ENCODE data around the gene PPIL3.

PPIL3 gene

DNA sequence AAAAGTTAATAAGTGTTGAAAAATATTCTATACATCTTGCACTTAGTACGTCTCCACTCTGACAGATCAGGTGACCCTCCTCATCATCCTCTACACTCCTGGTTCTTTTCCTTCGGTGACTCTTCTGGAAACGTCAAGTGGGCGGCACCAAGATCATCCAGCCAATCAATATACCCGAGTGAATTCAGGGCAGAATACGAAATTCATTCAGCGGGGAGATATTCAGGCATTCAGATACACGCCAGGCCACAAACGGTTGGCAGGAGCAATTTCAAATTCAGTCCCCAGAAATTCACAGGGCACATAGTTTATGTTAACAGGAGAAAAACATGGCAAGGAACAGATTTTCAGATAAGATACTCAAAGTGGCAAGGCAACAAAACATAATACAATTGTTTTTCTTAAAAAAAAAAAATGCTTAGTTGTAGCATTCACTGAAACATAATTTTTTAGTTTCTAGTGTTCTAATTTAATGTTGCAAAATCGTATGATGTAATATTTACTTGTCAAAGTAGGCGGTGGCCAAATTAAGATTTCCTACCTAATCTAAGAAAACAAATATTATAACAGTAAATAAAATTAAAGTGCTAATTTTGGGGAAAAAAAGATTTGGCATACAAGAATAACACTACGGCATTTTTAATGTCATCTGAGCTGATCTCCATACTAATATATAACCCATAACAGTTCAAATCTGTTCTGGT lies 28.6 kb downstream of the PPIL3 start:
- DNase-seq (ENCODE audit: low spot score): peak; percentile 22

DNA sequence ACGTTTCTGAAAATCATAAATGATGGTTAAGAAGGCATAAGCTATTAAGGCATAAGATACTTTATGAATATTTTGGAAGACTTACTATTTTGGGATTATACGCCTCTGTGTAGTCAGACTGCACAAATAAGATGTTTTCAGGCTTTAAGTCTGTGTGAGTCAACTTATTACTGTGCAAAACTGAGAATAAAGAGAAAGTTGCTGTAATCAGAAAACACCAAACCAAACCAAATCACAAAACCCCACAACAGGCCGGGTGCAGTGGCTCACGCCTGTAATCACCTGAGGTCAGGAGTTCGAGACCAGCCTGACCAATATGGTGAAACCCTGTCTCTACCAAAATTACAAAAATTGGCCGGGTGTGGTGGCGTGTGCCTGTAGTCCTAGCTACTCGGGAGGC lies 32.1 kb downstream of the PPIL3 start:
- no peak for DNase-seq (ENCODE audit: low spot score)

DNA sequence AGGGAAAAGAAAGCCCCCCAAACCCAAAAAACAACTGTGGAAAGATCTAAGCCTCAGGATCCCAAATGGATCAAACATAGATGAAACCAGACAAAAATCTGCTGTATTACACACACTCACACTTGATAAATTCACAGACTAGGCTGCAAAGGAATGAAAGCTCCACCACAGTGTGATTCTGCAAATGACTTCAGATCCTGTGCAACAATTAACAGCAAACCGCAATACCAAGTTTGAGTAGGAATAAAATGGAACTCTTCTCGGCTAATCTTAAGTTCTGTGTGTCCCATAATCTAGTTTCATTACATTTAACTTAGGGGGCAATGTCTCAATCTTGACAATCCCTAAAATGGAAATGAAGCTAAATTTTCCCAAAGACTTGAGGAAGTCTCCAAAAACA lies 36.3 kb downstream of the PPIL3 start:
- DNase-seq (ENCODE audit: low spot score): no peak

DNA sequence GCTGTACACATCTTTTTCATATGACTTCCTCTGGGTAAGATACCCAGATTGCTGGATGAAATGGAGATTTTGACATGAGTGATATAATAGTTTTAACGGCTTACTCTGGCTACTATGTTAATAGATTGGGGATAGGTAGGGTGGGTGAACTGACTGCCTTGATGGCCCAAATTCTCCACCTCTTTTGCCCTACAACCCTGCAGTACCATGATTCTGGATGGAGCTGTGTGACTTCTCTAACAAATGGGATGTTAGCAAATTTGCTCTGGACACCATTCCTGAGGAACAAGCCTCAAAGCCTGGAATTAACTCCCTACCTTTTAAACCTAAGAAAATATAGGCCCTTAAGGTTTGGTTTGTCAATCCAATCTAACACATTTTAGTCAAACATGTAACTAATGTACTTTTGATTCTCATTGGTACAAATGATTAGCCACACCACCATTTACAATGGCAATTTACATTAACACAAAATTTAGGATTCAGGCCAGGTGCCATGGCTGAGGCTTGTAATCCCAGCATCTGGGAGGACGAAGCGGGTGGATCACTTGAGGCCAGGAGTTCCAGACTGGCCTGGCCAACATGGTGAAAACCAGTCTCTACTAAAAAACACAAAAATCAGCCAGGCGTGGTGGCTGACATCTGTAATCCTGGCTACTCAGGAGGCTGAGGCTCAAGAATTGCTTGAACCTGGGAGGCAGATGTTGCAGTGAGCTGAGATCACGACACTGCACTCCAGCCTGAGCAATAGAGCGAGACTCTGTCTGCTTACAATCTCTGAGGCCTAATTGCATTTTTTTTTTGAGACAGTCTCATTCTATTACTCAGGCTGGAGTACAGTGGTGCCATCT lies 37.3 kb downstream of the PPIL3 start:
- no peak for DNase-seq (ENCODE audit: low spot score)

DNA sequence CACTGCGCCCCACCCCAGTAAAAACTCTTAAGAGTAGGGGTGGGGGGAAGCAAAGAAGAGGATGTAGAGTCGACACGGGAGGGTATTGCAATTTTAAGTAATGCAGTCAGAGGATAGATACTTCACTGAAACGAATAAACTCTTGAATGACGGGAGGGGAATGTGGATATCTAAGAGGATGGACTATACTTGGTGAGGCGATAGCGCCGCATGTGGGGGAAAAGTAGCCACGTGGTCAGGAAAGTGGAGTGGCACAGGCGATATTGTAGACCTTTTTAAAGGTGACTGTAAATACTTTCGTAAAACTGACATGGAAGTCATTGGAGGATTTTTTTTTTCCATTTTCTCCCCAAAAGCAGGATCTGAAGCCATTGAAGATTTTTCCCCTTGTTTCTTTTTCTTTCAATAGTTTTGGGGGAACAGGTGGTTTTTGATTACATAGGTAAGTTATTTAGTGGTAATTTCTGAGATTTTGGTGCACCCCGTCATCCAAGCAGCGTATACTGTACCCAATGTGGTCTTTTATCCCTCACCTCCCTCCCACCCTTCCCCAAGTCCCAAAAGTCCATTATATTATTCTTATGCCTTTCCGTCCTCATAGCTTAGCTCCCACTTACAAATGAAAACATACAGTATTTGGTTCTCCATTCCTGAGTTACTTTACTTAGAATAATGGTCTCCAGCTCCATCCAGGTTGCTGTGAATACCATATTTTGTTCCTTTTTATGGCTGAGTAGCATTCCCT lies 38.2 kb downstream of the PPIL3 start:
- no peak for DNase-seq (ENCODE audit: low spot score)

DNA sequence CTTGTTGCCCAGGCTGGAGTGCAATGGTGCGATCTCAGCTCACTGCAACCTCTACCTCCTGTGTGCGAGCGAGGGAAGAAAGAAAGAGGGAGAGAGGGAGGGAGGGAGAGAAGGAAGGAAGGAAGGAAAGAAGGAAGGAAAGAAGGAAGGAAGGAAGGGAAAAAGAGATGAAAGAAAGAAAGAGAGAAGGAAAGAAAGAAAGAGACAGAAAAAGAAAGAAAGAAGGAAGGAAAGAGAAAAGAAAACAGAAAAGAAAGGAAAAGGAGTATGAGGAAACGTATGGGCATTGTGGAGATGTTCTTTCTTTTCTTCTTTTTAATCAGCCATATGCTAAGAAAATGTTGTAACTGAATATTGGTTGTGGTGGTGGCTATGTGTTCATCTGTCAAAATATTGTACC lies 40.9 kb downstream of the PPIL3 start:
- DNase-seq (ENCODE audit: low spot score): no peak

DNA sequence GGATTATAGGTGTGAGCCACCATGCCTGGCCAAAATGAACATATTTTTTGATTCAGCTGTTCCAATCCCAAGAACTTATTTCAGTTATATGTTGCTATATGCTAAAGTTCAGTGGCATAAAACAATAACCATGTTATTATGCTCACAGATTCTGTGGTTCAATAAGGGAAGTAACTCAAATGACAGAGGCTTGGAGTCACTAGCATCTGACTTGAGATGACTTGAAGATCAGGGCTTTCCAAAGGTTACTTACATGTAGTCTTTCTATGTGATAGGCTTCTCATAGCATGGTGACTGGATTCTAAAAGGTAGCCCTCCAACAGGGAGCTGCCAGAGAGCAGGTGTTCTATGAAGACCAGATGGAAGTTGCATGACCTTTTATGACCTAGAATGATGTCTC lies 41.6 kb downstream of the PPIL3 start:
- no peak for DNase-seq (ENCODE audit: low spot score)

DNA sequence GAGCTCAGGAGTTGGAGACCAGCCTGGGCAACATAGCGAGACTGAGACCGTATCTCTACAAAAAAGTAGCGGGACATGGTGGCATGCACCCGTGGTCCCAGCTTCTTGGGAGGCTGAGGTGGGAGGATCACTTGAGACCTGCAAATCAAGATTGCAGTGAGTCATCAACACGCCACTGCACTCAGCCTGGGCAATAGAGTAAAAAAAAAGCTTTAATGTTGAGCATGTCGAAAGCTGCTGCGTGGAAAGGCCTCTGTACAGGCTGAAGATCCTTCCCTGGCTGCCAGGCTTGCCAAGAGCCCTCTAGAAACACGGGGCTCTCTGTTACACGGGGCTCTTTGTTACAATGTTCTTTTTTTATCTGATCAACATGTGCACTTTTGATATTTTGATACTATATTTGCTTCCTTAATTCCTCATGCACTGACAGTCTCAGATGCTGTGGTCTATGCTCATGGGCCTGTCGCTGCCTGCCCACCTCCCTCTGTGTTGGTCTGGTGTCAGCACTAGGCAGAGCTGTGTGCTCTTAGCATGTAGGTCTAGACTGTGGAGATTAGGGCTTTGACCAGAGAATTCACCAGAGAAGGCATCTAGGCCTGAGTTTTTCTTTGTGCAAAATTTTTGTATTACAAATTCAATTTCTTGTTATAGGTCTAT lies 43.1 kb downstream of the PPIL3 start:
- DNase-seq (ENCODE audit: low spot score): no peak

DNA sequence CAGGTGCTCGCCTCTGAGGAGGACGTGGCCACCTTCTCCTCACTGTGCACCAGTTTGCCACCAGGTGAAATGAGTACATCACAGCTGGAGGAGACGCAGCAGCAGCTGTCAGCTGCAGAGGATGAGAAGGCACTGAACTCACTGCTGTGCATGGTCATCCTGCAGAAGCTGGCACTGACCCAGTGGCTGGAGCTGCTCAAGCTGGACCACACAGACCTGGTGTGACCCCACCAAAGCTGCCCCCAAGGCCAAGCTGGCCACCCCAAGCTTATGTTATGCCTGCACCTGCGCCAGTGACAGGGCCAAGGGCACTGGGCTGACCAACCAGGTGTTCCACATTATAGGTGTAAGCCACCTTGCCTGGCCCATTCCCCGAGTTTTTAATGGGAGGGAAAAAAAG lies 43.7 kb downstream of the PPIL3 start:
- no peak for DNase-seq (ENCODE audit: low spot score)

DNA sequence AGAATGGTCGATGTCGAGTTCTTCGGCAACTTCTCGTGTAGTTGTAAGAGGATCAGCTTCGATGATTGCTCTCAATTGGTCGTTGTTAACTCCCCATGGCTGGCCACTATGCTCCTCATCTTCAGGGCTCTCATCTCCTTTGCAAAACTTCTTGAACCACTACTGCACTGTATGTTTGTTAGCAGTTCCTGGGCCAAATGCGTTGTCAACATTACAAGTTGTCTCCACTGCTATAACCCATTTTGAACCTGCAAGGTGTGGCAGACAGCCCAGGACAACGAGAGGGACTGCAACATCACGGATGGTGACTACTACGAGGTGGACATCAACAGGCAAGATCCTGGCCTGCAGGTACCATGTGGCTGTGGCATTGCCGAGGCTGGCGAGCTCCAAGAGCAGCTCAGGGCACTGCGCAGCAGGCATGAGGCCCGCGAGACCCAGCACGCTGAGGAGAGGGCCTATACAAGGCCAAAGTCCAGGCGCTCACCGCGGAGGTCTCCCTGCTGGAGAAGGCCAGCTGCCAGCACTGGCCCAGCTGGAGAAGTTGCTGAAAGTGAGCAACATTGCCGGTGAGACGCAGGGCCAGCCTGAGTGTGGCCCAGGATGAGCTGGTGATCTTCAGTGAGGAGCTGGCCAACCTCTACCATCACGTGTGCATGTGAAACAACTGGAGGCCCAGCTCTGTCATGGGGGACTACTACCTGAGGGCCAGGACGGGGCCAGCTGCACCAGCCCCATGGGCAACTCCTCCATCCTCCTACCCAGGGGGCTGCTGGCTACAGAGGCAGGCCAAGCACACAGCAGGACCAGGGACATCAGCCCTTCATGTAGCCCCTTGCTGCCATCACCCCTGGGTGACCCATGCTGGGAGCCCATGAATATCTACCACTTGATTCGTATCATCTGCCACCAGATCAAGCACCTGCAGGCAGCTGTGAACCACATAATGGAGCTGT lies 44.6 kb downstream of the PPIL3 start:
- no peak for DNase-seq (ENCODE audit: low spot score)

DNA sequence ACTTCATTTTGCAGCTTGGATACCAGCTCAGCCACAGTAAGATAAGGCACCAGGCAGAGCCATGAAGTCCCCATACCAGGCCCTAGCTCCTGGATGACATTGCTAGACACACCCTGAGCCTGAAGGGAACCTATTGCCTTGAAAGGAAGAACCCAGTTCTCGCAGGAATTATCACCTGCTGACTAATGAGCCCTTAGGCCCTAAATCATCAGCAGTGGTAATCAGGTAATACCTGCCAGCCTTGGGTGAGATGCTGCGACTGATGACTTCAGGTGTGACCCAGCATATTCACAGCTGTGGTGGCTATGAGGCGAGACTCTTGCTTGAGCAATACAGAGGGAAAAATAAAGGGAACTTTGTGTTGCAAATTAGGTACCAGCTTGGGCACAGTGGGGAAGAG lies 49.4 kb downstream of the PPIL3 start:
- no peak for DNase-seq (ENCODE audit: low spot score)

DNA sequence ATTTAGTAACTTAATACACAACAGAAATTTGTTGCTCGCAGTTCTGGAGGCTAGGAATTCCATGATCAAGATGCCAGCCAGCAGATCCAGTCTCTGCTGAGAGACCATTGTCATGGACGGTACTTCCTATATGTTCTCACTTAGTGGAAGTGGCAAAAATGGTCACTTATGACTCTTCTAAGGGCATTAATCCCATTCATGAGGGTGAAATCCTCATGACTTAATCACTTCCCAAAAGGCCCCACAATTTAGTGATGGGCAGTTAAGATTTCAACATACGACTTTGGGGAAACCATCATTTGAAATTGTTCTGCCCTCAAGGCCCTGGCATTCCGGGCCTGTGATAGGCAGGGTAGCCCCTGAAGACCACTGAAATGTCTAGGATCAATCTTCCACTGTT lies 54.2 kb downstream of the PPIL3 start:
- no peak for DNase-seq (ENCODE audit: low spot score)

DNA sequence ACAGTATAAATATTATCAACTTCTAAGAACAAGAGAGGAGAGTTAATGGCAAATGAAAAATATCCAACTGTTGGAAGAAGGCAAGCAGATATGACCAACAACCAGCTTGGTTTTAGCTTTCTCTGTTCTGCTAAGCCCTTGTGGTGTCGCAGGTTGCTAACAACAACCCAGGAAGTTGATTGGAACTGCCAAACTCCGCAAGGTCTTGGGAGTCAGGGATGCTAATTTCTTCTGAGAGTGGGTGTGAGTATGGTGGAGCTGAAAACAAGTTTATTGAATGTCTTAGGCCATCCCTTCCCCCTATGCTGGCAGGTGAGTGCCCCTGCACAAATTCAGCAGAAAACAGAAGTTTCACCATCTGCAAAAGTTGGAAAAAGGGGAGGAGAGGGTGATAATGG lies 59.6 kb downstream of the PPIL3 start:
- no peak for DNase-seq (ENCODE audit: low spot score)

DNA sequence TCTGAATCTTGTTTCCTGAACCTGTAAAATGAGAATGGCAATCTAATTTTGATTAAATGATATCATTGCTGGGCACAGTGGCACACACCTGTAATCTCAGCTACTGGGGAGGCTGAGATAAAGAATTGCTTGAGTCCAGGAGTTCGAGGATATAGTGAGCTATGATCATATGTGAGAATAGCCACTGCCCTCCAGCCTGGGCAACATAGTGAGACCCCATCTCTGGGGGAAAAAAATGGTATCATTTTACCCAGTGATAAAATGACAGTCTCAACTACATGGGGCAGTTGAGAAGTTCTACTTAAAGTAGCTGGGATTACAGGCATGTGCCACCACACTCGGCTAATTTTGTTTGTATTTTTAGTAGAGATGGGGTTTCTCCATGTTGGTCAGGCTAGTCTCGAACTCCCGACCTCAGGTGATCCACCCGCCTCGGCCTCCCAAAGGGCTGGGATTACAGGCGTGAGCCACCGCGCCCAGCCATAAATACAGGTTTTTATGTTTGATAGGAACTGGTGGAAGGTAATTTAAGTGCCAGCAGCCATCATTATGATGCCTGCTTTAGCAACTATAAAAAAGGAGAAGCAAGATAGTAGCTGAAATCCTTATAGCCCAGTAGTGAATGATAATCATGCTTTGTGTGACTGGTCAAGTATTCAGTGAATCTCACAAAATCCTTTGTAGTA lies 60.2 kb downstream of the PPIL3 start:
- DNase-seq (ENCODE audit: low spot score): no peak

DNA sequence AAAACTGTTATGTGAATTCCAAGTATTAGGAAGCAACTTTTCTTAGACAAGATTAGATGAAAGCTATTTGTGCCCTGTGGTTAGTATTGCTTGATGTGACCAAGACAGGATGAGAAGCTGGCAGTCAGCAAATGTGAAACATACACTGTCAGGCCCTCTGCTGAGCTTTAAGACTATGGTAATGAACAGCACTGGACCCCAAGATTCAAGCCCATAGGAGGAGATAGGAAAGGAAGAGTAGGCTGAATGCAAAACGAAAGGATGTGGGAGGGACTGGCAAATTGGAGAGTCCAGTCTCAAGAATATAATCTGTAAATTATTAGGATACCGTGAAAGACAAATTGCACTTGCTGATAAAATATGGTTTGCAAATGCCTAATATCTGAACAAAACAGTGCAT lies 60.8 kb downstream of the PPIL3 start:
- no peak for DNase-seq (ENCODE audit: low spot score)

DNA sequence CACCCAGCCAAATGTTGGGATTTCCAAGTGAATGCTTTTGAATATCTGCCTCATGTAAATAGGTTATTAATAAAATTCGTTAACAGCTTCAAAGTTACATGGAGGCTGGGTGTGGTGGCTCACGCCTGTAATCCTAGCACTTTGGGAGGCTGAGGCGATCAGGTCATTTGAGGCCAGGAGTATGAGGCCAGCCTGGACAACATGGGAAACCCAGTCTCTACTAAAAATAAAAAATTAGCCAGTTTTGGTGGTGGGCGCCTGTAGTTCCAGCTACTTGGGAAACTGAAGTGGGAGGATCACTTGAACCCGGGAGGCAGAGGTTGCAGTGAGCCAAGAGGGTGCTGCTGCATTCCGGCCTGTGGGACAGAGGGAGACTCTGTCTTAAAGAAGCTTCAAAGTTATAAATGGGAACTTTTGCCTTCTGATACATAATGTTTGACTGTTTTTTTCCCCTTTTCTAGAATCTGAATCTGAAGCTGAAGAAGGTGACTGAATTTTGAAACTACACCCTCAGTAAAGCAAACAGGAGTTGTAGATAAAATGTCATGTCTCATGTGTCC lies 67.1 kb downstream of the PPIL3 start:
- DNase-seq (ENCODE audit: low spot score): no peak
